ENCODE results near the gene C4orf36. TPM values are rescaled to one million over a fixed set of nuclear protein-coding genes. Genes with fewer than 3 reads are reported as not detected.
A peak's percentile ranks its signal among the peaks of the same experiment; 100 is the strongest.

C4orf36 gene
- total and polyA plus RNA-seq, 2 donors (not counting 1 experiment from before 2014, with no cell fraction given), result 0.98 to 6.3 TPM

DNA sequence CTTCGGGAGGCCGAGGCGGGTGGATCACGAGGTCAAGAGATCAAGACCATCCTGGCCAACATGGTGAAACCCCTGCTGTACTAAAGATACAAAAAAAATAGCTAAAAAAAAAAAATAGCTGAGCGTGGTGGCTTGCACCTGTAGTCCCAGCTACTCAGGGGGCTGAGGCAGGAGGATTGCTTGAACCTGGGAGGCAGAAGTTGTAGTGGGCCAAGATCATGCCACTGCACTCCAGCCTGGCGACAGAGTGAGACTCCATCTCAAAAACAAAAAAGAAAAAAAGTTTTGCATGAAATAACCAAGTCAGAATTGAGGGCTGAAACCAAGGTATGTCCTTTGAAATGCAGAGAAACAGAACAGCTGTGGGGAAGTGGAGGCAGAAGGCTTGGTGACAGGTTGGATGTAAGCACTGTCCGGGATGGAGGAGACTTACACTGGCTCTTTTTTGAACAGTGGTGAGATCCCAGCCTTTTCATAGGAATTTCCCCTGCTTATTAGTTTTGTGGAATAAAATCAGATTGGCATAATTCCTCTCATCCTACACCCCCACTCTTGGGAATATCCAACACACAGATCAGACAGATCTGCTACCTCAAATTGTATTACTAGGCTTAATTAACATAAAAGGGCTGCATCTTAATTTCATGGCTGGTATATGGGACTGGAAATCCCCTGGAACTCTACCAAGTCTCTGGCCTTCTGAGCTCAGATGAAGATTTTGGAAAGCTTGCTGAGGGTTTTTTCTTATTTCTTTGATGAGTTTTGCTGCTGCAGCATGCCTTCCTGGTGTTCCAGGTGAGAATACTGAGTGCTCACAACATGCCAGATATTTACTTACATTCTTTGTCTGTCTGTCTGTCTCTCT, 18.8 kb upstream of the C4orf36 start:
- no peak overlapping the region for H3K27ac ChIP-seq (ENCODE audit: insufficient read depth, low read length)
- no peaks in the 10 kb centered on the region for H3K36me3 ChIP-seq (ENCODE audit: control insufficient read depth, insufficient read depth, low read length)
- H3K4me1 ChIP-seq (ENCODE audit: control insufficient read depth, extremely low read depth, insufficient read depth, low read length), result no peaks in the 10 kb centered on the region
- no peaks in the 10 kb centered on the region for H3K79me2 ChIP-seq (ENCODE audit: control insufficient read depth, insufficient read depth, low read length)
- H3K4me2 ChIP-seq (ENCODE audit: extremely low read depth, insufficient read depth, low read length), result no peak overlapping the region
- no peaks in the 10 kb centered on the region for H3K9me3 ChIP-seq (ENCODE audit: control insufficient read depth, insufficient read depth, low read depth, low read length)
- H3K4me3 ChIP-seq (replicated peaks in 1 of 4; ENCODE audit: control extremely low read depth in 1 of 4, insufficient read depth in 1 of 4, low read depth in 3 of 4, low read length in 4 of 4), result no peak overlapping the region
- no peaks in the 10 kb centered on the region for H4K20me1 ChIP-seq (ENCODE audit: control insufficient read depth, extremely low read depth, insufficient read depth, low read length)
- H3K9ac ChIP-seq (ENCODE audit: insufficient read depth, low read length), result no peak overlapping the region
- TF ChIP-seq, protein P1, sequence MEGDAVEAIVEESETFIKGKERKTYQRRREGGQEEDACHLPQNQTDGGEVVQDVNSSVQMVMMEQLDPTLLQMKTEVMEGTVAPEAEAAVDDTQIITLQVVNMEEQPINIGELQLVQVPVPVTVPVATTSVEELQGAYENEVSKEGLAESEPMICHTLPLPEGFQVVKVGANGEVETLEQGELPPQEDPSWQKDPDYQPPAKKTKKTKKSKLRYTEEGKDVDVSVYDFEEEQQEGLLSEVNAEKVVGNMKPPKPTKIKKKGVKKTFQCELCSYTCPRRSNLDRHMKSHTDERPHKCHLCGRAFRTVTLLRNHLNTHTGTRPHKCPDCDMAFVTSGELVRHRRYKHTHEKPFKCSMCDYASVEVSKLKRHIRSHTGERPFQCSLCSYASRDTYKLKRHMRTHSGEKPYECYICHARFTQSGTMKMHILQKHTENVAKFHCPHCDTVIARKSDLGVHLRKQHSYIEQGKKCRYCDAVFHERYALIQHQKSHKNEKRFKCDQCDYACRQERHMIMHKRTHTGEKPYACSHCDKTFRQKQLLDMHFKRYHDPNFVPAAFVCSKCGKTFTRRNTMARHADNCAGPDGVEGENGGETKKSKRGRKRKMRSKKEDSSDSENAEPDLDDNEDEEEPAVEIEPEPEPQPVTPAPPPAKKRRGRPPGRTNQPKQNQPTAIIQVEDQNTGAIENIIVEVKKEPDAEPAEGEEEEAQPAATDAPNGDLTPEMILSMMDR (conservative IDR thresholded peaks at IDR 0.05 in 1 of 2, IDR thresholded peaks at IDR 0.05 in 1 of 2; ENCODE audit: low read depth in 1 of 2, low read length in 2 of 2), result no peak
- no peak for TF ChIP-seq EZH2 (IDR thresholded peaks at IDR 0.05; ENCODE audit: low read length, missing control alignments)
- no peak overlapping the region for H2AFZ ChIP-seq (ENCODE audit: low read length)
- H3K27me3 ChIP-seq (ENCODE audit: control insufficient read depth, insufficient read depth, low read length), result no peaks in the 10 kb centered on the region
- DNase-seq (ENCODE audit: low read depth in 2 of 2), result peak in 1 of 2 donors; percentile 28

DNA sequence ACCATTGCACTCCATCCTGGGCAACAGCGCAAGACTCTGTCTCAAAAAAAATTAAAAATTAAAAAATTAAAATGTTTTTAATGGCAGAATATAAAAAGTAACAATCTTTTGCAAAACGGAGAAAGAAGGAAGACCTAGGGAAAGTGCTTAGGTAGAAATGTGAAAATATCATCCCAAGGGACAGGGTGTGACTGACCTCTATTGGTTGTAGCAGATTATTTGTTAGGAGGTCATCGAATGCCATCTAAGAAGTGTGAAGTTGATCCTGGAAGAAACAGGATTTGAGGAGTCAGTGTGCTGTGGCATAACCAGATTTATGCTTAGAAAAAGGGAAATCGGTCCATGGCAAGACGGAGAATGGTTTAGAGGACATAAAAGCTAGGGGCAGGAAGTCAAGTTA, 18.1 kb upstream of the C4orf36 start:
- H3K4me2 ChIP-seq (ENCODE audit: extremely low read depth, insufficient read depth, low read length), result no peak overlapping the region

DNA sequence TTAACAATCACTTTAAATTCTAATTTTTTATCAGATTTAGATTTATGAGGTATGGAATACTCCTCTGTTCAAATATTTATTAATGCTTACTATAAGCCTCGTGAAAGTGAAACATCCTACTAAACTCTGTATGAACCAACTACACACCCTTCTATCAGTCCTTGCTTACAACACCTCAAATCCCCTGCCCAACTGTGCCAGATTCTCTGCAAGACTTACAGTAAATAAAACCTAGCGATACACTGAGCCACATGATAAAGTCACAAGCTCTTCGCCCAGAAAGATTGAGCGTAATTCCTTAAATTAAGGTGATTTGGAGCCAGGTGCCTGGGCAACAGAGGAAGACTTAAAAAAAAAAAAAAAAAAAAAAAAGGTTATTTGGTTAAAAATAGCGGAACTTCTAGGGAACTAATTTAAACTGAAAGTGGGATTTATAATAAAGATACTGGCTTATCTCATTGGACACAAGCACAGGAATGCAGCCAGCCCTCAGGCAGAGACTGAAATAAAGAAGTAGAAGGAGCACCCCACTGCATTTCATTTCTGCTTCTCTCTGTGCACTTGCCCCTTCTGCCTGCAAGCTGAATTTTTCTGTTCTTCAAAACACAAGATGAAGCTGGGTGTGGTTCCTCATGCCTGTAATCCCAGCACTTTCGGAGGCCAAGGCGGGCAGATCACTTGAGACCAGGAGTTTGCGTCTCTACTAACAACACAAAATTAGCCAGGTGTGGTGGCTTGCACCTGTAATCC, 17.5 kb upstream of the C4orf36 start:
- Histone ChIP-seq H3K36me3 (ENCODE audit: control insufficient read depth, insufficient read depth, low read length) (no peaks in the 10 kb centered on the region), H3K9ac (ENCODE audit: insufficient read depth, low read length) (no peak overlapping the region), H3K4me2 (ENCODE audit: extremely low read depth, insufficient read depth, low read length) (no peak overlapping the region), H3K4me3 (replicated peaks in 1 of 4; ENCODE audit: control extremely low read depth in 1 of 4, insufficient read depth in 1 of 4, low read depth in 3 of 4, low read length in 4 of 4) (no peak overlapping the region), H3K4me1 (ENCODE audit: control insufficient read depth, extremely low read depth, insufficient read depth, low read length) (no peaks in the 10 kb centered on the region), H3K79me2 (ENCODE audit: control insufficient read depth, insufficient read depth, low read length) (no peaks in the 10 kb centered on the region), H3K9me3 (ENCODE audit: control insufficient read depth, insufficient read depth, low read depth, low read length) (no peaks in the 10 kb centered on the region), H4K20me1 (ENCODE audit: control insufficient read depth, extremely low read depth, insufficient read depth, low read length) (no peaks in the 10 kb centered on the region), H3K27me3 (ENCODE audit: control insufficient read depth, insufficient read depth, low read length) (no peaks in the 10 kb centered on the region), H2AFZ (ENCODE audit: low read length) (no peak overlapping the region), H3K27ac (ENCODE audit: insufficient read depth, low read length) (no peak overlapping the region)
- TF ChIP-seq EZH2 (IDR thresholded peaks at IDR 0.05; ENCODE audit: low read length, missing control alignments), result no peak
- TF ChIP-seq, protein P1 (conservative IDR thresholded peaks at IDR 0.05 in 1 of 2, IDR thresholded peaks at IDR 0.05 in 1 of 2; ENCODE audit: low read depth in 1 of 2, low read length in 2 of 2), result no peak
- DNase-seq (ENCODE audit: low read depth in 2 of 2), result no peak

More for the DNA sequence above, 18.1 kb upstream of the C4orf36 start:
- no peaks in the 10 kb centered on the region for H4K20me1 ChIP-seq (ENCODE audit: control insufficient read depth, extremely low read depth, insufficient read depth, low read length)
- DNase-seq (ENCODE audit: low read depth in 2 of 2), result no peak
- TF ChIP-seq, protein P1 (conservative IDR thresholded peaks at IDR 0.05 in 1 of 2, IDR thresholded peaks at IDR 0.05 in 1 of 2; ENCODE audit: low read depth in 1 of 2, low read length in 2 of 2), result no peak
- TF ChIP-seq EZH2 (IDR thresholded peaks at IDR 0.05; ENCODE audit: low read length, missing control alignments), result no peak
- H2AFZ ChIP-seq (ENCODE audit: low read length), result no peak overlapping the region
- H3K27ac ChIP-seq (ENCODE audit: insufficient read depth, low read length), result no peak overlapping the region
- H3K9me3 ChIP-seq (ENCODE audit: control insufficient read depth, insufficient read depth, low read depth, low read length), result no peaks in the 10 kb centered on the region
- H3K79me2 ChIP-seq (ENCODE audit: control insufficient read depth, insufficient read depth, low read length), result no peaks in the 10 kb centered on the region
- H3K9ac ChIP-seq (ENCODE audit: insufficient read depth, low read length), result no peak overlapping the region
- no peaks in the 10 kb centered on the region for H3K27me3 ChIP-seq (ENCODE audit: control insufficient read depth, insufficient read depth, low read length)
- H3K4me3 ChIP-seq (replicated peaks in 1 of 4; ENCODE audit: control extremely low read depth in 1 of 4, insufficient read depth in 1 of 4, low read depth in 3 of 4, low read length in 4 of 4), result no peak overlapping the region
- no peaks in the 10 kb centered on the region for H3K4me1 ChIP-seq (ENCODE audit: control insufficient read depth, extremely low read depth, insufficient read depth, low read length)
- H3K36me3 ChIP-seq (ENCODE audit: control insufficient read depth, insufficient read depth, low read length), result no peaks in the 10 kb centered on the region
